MV-4-11 (cell line): Measurements from ENCODE around the gene ZNF641.
A peak's percentile ranks its signal among the peaks of the same experiment; 100 is the strongest.
"Not testable (repeated sequence)": the region's sequence is repeated elsewhere in the genome, so short reads cannot be mapped to it uniquely, and the experiment has no call there.

Experiments used
- DNase-seq: peaks from one replicate; lab custom pipeline; 2025; lab: John Stamatoyannopoulos, UW

Gene ZNF641

GRCh38 chr12:48334808-48335207, 15.9 kb downstream of the ZNF641 start:
- DNase-seq = peak; percentile 83

GRCh38 chr12:48333680-48334079, 17.0 kb downstream of the ZNF641 start:
- DNase-seq = not testable (repeated sequence)

- no peak for DNase-seq
These were observed 19.3 kb downstream of the ZNF641 start for GRCh38 chr12:48331399-48331798.

- no peak for DNase-seq
These were observed 21.4 kb downstream of the ZNF641 start for GRCh38 chr12:48329199-48329939.

- DNase-seq = no peak
These were observed 34.2 kb downstream of the ZNF641 start for GRCh38 chr12:48316491-48316890.

- DNase-seq = no peak
These were observed 39.4 kb downstream of the ZNF641 start for GRCh38 chr12:48311313-48311712.

- no peak for DNase-seq
These were observed 43.5 kb downstream of the ZNF641 start for GRCh38 chr12:48307269-48307668.

GRCh38 chr12:48305190-48305589, 45.5 kb downstream of the ZNF641 start:
- DNase-seq = no peak

- DNase-seq = no peak
These were observed 48.4 kb downstream of the ZNF641 start for GRCh38 chr12:48302161-48302911.

- no peak for DNase-seq
These were observed 49.9 kb downstream of the ZNF641 start for GRCh38 chr12:48300774-48301173.

- DNase-seq = peak; percentile 35
These were observed 54.0 kb downstream of the ZNF641 start for GRCh38 chr12:48296586-48297282.

GRCh38 chr12:48292040-48292439, 58.7 kb downstream of the ZNF641 start:
- DNase-seq = no peak

GRCh38 chr12:48291511-48291910, 59.2 kb downstream of the ZNF641 start:
- DNase-seq = no peak

GRCh38 chr12:48288387-48289268, 62.1 kb downstream of the ZNF641 start:
- no peak for DNase-seq
